Measurements from ENCODE around the gene POLA1. TPM values are rescaled to one million over a fixed set of nuclear protein-coding genes. Genes with fewer than 3 reads are reported as not detected.

Gene POLA1
- total RNA-seq, 1 donor from 2014 or later = 13.2 TPM

DNA sequence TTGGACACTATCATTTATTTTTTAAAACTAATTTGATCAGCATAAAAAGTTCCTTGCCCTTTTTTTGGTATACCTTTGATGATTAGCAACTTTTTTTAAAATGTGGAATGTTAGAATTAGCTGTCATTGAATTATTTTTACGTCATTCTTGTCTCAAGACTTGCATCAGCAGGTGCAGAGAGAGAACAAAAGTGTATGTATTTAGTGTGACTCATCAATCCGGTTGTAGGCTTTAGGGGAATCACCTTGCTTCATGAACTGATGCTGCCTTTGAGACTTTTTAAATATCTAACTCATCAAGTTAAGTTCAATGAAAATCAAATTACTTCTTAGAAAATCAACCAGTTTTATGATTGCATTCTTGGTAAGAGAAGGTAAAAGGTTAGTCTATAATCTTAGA lies 197.0 kb downstream of the POLA1 start:
- H3K27ac Mint-ChIP-seq (ENCODE audit: unreplicated experiment) = no peak overlapping the region
- DNase-seq = no peak
- TF ChIP-seq, protein P1, sequence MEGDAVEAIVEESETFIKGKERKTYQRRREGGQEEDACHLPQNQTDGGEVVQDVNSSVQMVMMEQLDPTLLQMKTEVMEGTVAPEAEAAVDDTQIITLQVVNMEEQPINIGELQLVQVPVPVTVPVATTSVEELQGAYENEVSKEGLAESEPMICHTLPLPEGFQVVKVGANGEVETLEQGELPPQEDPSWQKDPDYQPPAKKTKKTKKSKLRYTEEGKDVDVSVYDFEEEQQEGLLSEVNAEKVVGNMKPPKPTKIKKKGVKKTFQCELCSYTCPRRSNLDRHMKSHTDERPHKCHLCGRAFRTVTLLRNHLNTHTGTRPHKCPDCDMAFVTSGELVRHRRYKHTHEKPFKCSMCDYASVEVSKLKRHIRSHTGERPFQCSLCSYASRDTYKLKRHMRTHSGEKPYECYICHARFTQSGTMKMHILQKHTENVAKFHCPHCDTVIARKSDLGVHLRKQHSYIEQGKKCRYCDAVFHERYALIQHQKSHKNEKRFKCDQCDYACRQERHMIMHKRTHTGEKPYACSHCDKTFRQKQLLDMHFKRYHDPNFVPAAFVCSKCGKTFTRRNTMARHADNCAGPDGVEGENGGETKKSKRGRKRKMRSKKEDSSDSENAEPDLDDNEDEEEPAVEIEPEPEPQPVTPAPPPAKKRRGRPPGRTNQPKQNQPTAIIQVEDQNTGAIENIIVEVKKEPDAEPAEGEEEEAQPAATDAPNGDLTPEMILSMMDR (IDR thresholded peaks at IDR 0.05; ENCODE audit: partially characterized antibody, unreplicated experiment) = no peak
- H3K36me3 Mint-ChIP-seq (ENCODE audit: unreplicated experiment) = no peaks in the 10 kb centered on the region
- H3K4me1 Mint-ChIP-seq (ENCODE audit: low read depth, unreplicated experiment) = no peaks in the 10 kb centered on the region
- no peaks in the 10 kb centered on the region for H3K27me3 Mint-ChIP-seq (ENCODE audit: unreplicated experiment)
- H3K9me3 Mint-ChIP-seq (ENCODE audit: unreplicated experiment) = no peaks in the 10 kb centered on the region
- no peak overlapping the region for H3K4me3 Mint-ChIP-seq (ENCODE audit: unreplicated experiment)

DNA sequence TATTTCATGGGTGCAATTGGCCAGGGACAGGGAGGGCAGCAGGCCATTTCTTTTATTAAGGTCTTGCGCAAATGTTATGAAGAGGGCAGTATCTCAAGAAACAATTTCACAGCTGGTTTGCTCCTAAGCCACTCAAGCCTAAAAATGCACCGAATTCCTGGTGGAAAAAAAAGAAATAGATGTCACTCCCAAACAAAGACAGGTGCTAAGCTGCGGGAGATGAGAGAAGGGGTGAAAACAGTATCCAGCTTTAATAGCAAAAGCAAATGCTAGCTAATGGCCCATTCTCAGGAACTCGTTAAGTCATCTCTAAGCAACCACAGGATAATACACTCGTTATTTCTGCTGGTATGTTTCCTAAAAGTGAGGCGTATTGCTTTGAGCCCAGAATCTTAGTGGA lies 205.7 kb downstream of the POLA1 start:
- Mint-ChIP-seq H3K4me1 (ENCODE audit: low read depth, unreplicated experiment) (peaks cover 2% of the 10 kb centered on the region), H3K9me3 (ENCODE audit: unreplicated experiment) (no peaks in the 10 kb centered on the region), H3K27me3 (ENCODE audit: unreplicated experiment) (no peaks in the 10 kb centered on the region), H3K4me3 (ENCODE audit: unreplicated experiment) (no peak overlapping the region), H3K27ac (ENCODE audit: unreplicated experiment) (no peak overlapping the region), H3K36me3 (ENCODE audit: unreplicated experiment) (no peaks in the 10 kb centered on the region)
- TF ChIP-seq, protein P1 (IDR thresholded peaks at IDR 0.05; ENCODE audit: partially characterized antibody, unreplicated experiment) = no peak
- no peak for DNase-seq

DNA sequence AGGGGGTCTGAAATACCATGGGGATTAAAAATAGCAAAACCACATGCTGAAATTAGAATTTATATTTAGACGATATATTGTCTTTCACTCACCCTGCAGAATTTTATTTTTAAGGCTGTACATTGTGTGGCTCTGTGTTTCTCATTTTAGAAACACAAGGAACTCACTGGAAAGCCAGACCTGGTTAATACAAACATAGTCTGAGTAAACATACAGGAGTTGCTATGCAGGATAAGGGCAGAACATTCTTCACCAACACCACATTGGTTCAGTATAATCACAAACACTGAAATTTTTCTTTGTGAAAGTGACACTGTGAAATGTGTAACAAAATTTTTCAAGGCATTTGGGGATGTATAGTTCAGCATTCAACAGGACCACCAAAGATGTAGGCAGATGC lies 206.5 kb downstream of the POLA1 start:
- DNase-seq = no peak
- Mint-ChIP-seq H3K36me3 (ENCODE audit: unreplicated experiment) (no peaks in the 10 kb centered on the region), H3K27ac (ENCODE audit: unreplicated experiment) (no peak overlapping the region), H3K27me3 (ENCODE audit: unreplicated experiment) (no peaks in the 10 kb centered on the region), H3K4me1 (ENCODE audit: low read depth, unreplicated experiment) (peaks cover 2% of the 10 kb centered on the region), H3K9me3 (ENCODE audit: unreplicated experiment) (no peaks in the 10 kb centered on the region), H3K4me3 (ENCODE audit: unreplicated experiment) (no peak overlapping the region)
- TF ChIP-seq, protein P1 (IDR thresholded peaks at IDR 0.05; ENCODE audit: partially characterized antibody, unreplicated experiment) = no peak

DNA sequence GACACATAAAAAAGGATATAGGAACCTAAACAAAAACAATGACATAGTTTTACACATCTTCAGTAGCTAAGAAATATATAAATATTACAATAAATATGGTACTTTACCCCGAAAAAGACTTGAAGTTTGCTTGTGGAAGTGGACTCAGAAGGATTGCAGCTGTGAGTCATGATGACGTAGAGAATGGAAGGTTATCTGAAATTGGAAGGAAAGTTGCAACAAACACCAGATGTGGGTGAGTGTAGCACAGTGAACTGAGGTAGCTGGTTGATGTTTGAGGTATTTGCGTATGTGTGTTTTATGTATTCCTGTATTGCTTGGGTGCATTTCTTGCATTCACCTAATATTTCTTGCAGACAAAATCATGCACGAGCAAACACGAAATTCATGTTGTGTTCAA lies 209.1 kb downstream of the POLA1 start:
- TF ChIP-seq, protein P1 (IDR thresholded peaks at IDR 0.05; ENCODE audit: partially characterized antibody, unreplicated experiment) = no peak
- Mint-ChIP-seq H3K27ac (ENCODE audit: unreplicated experiment) (no peak overlapping the region), H3K9me3 (ENCODE audit: unreplicated experiment) (no peaks in the 10 kb centered on the region), H3K4me3 (ENCODE audit: unreplicated experiment) (no peak overlapping the region), H3K4me1 (ENCODE audit: low read depth, unreplicated experiment) (no peaks in the 10 kb centered on the region), H3K36me3 (ENCODE audit: unreplicated experiment) (no peaks in the 10 kb centered on the region), H3K27me3 (ENCODE audit: unreplicated experiment) (no peaks in the 10 kb centered on the region)
- no peak for DNase-seq

DNA sequence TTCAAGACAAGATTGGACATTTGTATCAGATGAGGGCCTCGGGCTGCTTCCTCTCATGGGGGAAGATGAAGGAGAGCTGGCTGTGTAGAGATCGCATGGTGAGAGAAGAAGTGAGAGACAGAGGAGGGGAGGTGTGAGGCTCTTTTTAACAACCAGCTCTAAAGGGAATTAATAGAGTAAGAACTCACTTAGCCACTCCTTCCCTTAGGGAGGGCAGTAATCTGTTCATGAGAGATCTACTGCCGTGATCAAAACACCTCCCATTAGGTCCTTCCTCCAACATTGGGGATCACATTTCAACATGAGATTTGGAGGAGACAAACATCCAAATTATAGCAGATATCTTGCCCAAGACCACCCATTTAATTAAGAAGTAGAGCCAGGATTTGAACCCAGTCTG lies 225.0 kb downstream of the POLA1 start:
- H3K4me3 Mint-ChIP-seq (ENCODE audit: unreplicated experiment) = no peak overlapping the region
- no peak overlapping the region for H3K27ac Mint-ChIP-seq (ENCODE audit: unreplicated experiment)
- H3K27me3 Mint-ChIP-seq (ENCODE audit: unreplicated experiment) = no peaks in the 10 kb centered on the region
- H3K36me3 Mint-ChIP-seq (ENCODE audit: unreplicated experiment) = no peaks in the 10 kb centered on the region
- DNase-seq = no peak
- TF ChIP-seq, protein P1 (IDR thresholded peaks at IDR 0.05; ENCODE audit: partially characterized antibody, unreplicated experiment) = no peak
- H3K4me1 Mint-ChIP-seq (ENCODE audit: low read depth, unreplicated experiment) = no peaks in the 10 kb centered on the region
- peaks cover 2% of the 10 kb centered on the region for H3K9me3 Mint-ChIP-seq (ENCODE audit: unreplicated experiment)
